Glomerular endothelial cell (primary cell): ENCODE data around the gene APOL1. TPM values are rescaled to one million over a fixed set of nuclear protein-coding genes. Genes with fewer than 3 reads are reported as not detected.

ENCODE experiments used
- DNase-seq: peaks from one replicate; pipeline ENCODE4 v3.0.0-alpha.2; 2011; ENCODE audit warnings: low read depth, low spot score; ENCODE audit errors: extremely low read depth
- total RNA-seq: library from RNA; depleted of rRNA; stranded (reverse); fragments of >200 nt; gene quantifications from 2 replicates; pipeline ENCODE4 v1.2.3, GENCODE V29; 2015

Gene APOL1
- total RNA-seq, 1 donor from 2014 or later, result 117 TPM

GRCh38 chr22:36305813-36306212 lies 52.9 kb downstream of the APOL1 start:
- no peak for DNase-seq

GRCh38 chr22:36306227-36306626 lies 53.3 kb downstream of the APOL1 start:
- DNase-seq, result no peak

- DNase-seq, result no peak
Observed at GRCh38 chr22:36308880-36309279, 55.9 kb downstream of the APOL1 start.

GRCh38 chr22:36311386-36312085 lies 58.6 kb downstream of the APOL1 start:
- no peak for DNase-seq

- no peak for DNase-seq
Observed at GRCh38 chr22:36315325-36315724, 62.4 kb downstream of the APOL1 start.

GRCh38 chr22:36316419-36316818 lies 63.5 kb downstream of the APOL1 start:
- DNase-seq, result no peak

Other genes with a start within 250 kb of the APOL1 start
- 108 and 121 TPM in 2 replicates for gene RBFOX2, start 224.3 kb upstream of the APOL1 start, total RNA-seq
- gene APOL3, start 92.4 kb upstream of the APOL1 start, total RNA-seq, result 76.9 and 80.5 TPM in 2 replicates
- gene APOL4, start 51.3 kb upstream of the APOL1 start, total RNA-seq, result 2.7 and 2.9 TPM in 2 replicates
- 87.6 and 89.2 TPM in 2 replicates for gene APOL2, start 13.6 kb upstream of the APOL1 start, total RNA-seq
- gene MYH9, start 134.8 kb downstream of the APOL1 start, total RNA-seq, result 1,563 and 2,110 TPM in 2 replicates
- gene TXN2, start 228.5 kb downstream of the APOL1 start, total RNA-seq, result 63.5 and 68.7 TPM in 2 replicates